SU-DHL-6 (cell line): ENCODE data around the gene SEC14L1.

Experiments used
- H2AFZ ChIP-seq: fragments of 200-600 bp; sonication (generic); 2 replicates; pipeline ENCODE4 v1.6.1; 2014; ENCODE audit warnings: low read depth, mild to moderate bottlenecking, moderate library complexity, mixed read lengths, antibody characterized with exemption, low read length; ENCODE audit not compliant: severe bottlenecking
- H3F3A ChIP-seq: fragments of 200-600 bp; shearing (Covaris generic); 2 replicates; pipeline ENCODE4 v1.6.0; 2016; ENCODE audit warnings: antibody characterized with exemption, mild to moderate bottlenecking; ENCODE audit not compliant: insufficient read depth
- H3K27ac ChIP-seq: fragments of 200-600 bp; sonication (generic); 2 replicates; pipeline ENCODE4 v1.5.1; 2016; ENCODE audit warnings: low read depth, mild to moderate bottlenecking, low read length, moderate library complexity, mixed read lengths
- H3K27me3 ChIP-seq: fragments of 200-600 bp; sonication (generic), shearing (Covaris generic); 2 replicates; pipeline ENCODE4 v1.6.0; 2014; ENCODE audit warnings: mild to moderate bottlenecking, low read length
- H3K36me3 ChIP-seq: fragments of 200-600 bp; sonication (generic); 2 replicates; pipeline ENCODE4 v1.6.1; 2014; ENCODE audit warnings: mild to moderate bottlenecking, low read length, mixed read lengths
- H3K4me2 ChIP-seq: fragments of 300-600, 200-600 bp; shearing (Covaris generic), sonication (generic); 2 replicates; pipeline ENCODE4 v1.6.0; 2014; ENCODE audit warnings: low read length, low read depth, mild to moderate bottlenecking; ENCODE audit not compliant: poor library complexity, severe bottlenecking
- H3K4me3 ChIP-seq: fragments of 200-600 bp; sonication (generic); 2 replicates; pipeline ENCODE4 v1.5.1; 2014; ENCODE audit warnings: antibody characterized with exemption, low read length, mild to moderate bottlenecking, mixed read lengths; ENCODE audit not compliant: insufficient read depth, poor library complexity, severe bottlenecking
- H3K79me2 ChIP-seq: fragments of 200-600 bp; sonication (generic); 2 replicates; pipeline ENCODE4 v1.6.1; 2014; ENCODE audit warnings: mild to moderate bottlenecking, low read length, moderate library complexity; ENCODE audit not compliant: insufficient read depth
- H3K9ac ChIP-seq: fragments of 200-600 bp; sonication (generic); 2 replicates; pipeline ENCODE4 v1.7.0; 2014; ENCODE audit warnings: mild to moderate bottlenecking, low read length
- H3K9me2 ChIP-seq: fragments of 200-600 bp; sonication (generic); replicated peaks from 2 replicates; pipeline ENCODE4 v1.6.1; 2014; ENCODE audit warnings: low read length; ENCODE audit not compliant: insufficient read depth
- H3K9me3 ChIP-seq: fragments of 200-600 bp; sonication (generic); 2 replicates; pipeline ENCODE4 v1.6.1; 2014; ENCODE audit warnings: low read length, mixed read lengths; ENCODE audit not compliant: insufficient read depth
- H4K20me1 ChIP-seq: fragments of 200-600 bp; sonication (generic); 2 replicates; pipeline ENCODE4 v1.6.1; 2014; ENCODE audit warnings: low read depth, mild to moderate bottlenecking, antibody characterized with exemption, low read length, moderate library complexity, mixed read lengths
- CTCF ChIP-seq: fragments of 200-600 bp; sonication (generic); IDR thresholded peaks from one replicate; pipeline ENCODE4 v1.5.1; 2017; ENCODE audit warnings: antibody characterized with exemption, mild to moderate bottlenecking, low read length, moderate library complexity; ENCODE audit not compliant: insufficient read depth, poor library complexity, severe bottlenecking
- EZH2phosphoT487 ChIP-seq: fragments of 200-600 bp; sonication (generic), shearing (Covaris generic); conservative IDR thresholded peaks from 2 replicates; pipeline ENCODE4 v1.6.1; 2018; ENCODE audit warnings: mild to moderate bottlenecking, antibody characterized with exemption, low read length, moderate library complexity, mixed read lengths

SEC14L1 gene

GRCh38 chr17:77163511-77164280 lies 22.9 kb downstream of the SEC14L1 start:
- H3K4me3 ChIP-seq, result no peak overlapping the region
- H2AFZ ChIP-seq, result no peak overlapping the region
- no peaks in the 10 kb centered on the region for H3K9me2 ChIP-seq
- H3K36me3 ChIP-seq, result no peaks in the 10 kb centered on the region; the same call in 1 of the 2 replicates
- H3K4me2 ChIP-seq, result no peak overlapping the region
- no peak for TF ChIP-seq EZH2phosphoT487
- TF ChIP-seq CTCF, result no peak
- H3K27me3 ChIP-seq, result no peaks in the 10 kb centered on the region
- H3K9me3 ChIP-seq, result peaks cover 19% of the 10 kb centered on the region; the same call in 1 of the 2 replicates
- H3F3A ChIP-seq, result no peaks in the 10 kb centered on the region
- no peak overlapping the region for H3K27ac ChIP-seq
- H4K20me1 ChIP-seq, result no peaks in the 10 kb centered on the region
- H3K9ac ChIP-seq, result no peak overlapping the region
- H3K79me2 ChIP-seq, result no peaks in the 10 kb centered on the region

GRCh38 chr17:77164483-77165091 lies 23.8 kb downstream of the SEC14L1 start:
- no peaks in the 10 kb centered on the region for H4K20me1 ChIP-seq
- H3K9me3 ChIP-seq, result peaks cover 19% of the 10 kb centered on the region; the same call in 1 of the 2 replicates
- no peak overlapping the region for H3K9ac ChIP-seq
- H2AFZ ChIP-seq, result no peak overlapping the region
- H3K4me3 ChIP-seq, result no peak overlapping the region
- H3F3A ChIP-seq, result no peaks in the 10 kb centered on the region
- H3K4me2 ChIP-seq, result no peak overlapping the region
- no peaks in the 10 kb centered on the region for H3K9me2 ChIP-seq
- H3K27ac ChIP-seq, result no peak overlapping the region
- no peaks in the 10 kb centered on the region for H3K79me2 ChIP-seq
- no peaks in the 10 kb centered on the region; the same call in 1 of the 2 replicates for H3K36me3 ChIP-seq
- H3K27me3 ChIP-seq, result no peaks in the 10 kb centered on the region
- TF ChIP-seq EZH2phosphoT487 (no peak), CTCF (no peak)

- Histone ChIP-seq H3K27me3 (no peaks in the 10 kb centered on the region), H3K4me2 (no peak overlapping the region), H3K27ac (no peak overlapping the region), H2AFZ (no peak overlapping the region), H3K9me3 (peaks cover 19% of the 10 kb centered on the region; the same call in 1 of the 2 replicates), H3K36me3 (no peaks in the 10 kb centered on the region; the same call in 1 of the 2 replicates), H4K20me1 (no peaks in the 10 kb centered on the region), H3F3A (no peaks in the 10 kb centered on the region), H3K4me3 (no peak overlapping the region), H3K9me2 (no peaks in the 10 kb centered on the region), H3K9ac (no peak overlapping the region), H3K79me2 (no peaks in the 10 kb centered on the region)
- TF ChIP-seq CTCF (no peak), EZH2phosphoT487 (no peak)
Measured at GRCh38 chr17:77165577-77165976, 24.8 kb downstream of the SEC14L1 start.
